OCI-LY7 (cell line): ENCODE results near the gene TMEM9B. TPM values are rescaled to one million over a fixed set of nuclear protein-coding genes. Genes with fewer than 3 reads are reported as not detected.

Experiments
- BruUV-seq: library from RNA; stranded (reverse); fragments of 400-500 nt; replicated peaks from 2 replicates; lab custom pipeline; 2021; lab: Mats Ljungman, UMichigan
- CTCF ChIA-PET: fragments of 300-600 bp; sonication (Branson Sonifier 250); formaldehyde crosslinking; loops from one replicate; lab custom pipeline; 2022; ENCODE audit warnings: antibody characterized with exemption; ENCODE audit not compliant: unreplicated experiment; lab: Charles Lee
- POLR2A ChIA-PET: fragments of 300-600 bp; sonication (Branson Sonifier 250); formaldehyde crosslinking; loops from one replicate; lab custom pipeline; 2022; ENCODE audit warnings: antibody characterized with exemption; lab: Charles Lee
- DNase-seq: peaks from one replicate; pipeline ENCODE4 v3.0.0-alpha.2; 2015; ENCODE audit warnings: low spot score
- H2AFZ ChIP-seq: fragments of 200-600 bp; sonication (generic), shearing (Covaris generic); 2 replicates; pipeline ENCODE4 v1.6.1; 2014; ENCODE audit warnings: mild to moderate bottlenecking, antibody characterized with exemption, low read length, moderate library complexity
- H3K27ac ChIP-seq: fragments of 200-600 bp; sonication (generic); 2 replicates; pipeline ENCODE4 v1.5.1; 2014; ENCODE audit warnings: mixed run types, low read depth, mild to moderate bottlenecking, moderate library complexity, low read length, inconsistent platforms; ENCODE audit not compliant: poor library complexity, severe bottlenecking
- H3K36me3 ChIP-seq: fragments of 200-600 bp; sonication (generic); 2 replicates; pipeline ENCODE4 v1.6.1; 2014; ENCODE audit warnings: mild to moderate bottlenecking, antibody characterized with exemption, low read length, moderate library complexity, mixed read lengths; ENCODE audit not compliant: insufficient read depth
- H3K4me1 ChIP-seq: fragments of 200-600 bp; sonication (generic); 2 replicates; pipeline ENCODE4 v1.5.1; 2014; ENCODE audit warnings: mild to moderate bottlenecking, low read length; ENCODE audit not compliant: insufficient read depth, poor library complexity, severe bottlenecking
- H3K4me2 ChIP-seq: fragments of 200-600 bp; sonication (generic); 2 replicates; pipeline ENCODE4 v1.6.1; 2014; ENCODE audit warnings: mild to moderate bottlenecking, low read length
- H3K4me3 ChIP-seq: fragments of 200-600 bp; sonication (generic); 2 replicates; pipeline ENCODE4 v1.5.1; 2014; ENCODE audit warnings: mild to moderate bottlenecking, low read depth, low read length; ENCODE audit not compliant: poor library complexity, severe bottlenecking
- H3K79me2 ChIP-seq: fragments of 200-600 bp; sonication (generic); 2 replicates; pipeline ENCODE4 v1.6.1; 2016; ENCODE audit warnings: low read depth, mild to moderate bottlenecking, low read length, moderate library complexity, mixed read lengths; ENCODE audit not compliant: insufficient read depth
- H3K9me2 ChIP-seq: fragments of 200-600 bp; sonication (generic); 2 replicates; pipeline ENCODE4 v1.6.1; 2016; ENCODE audit warnings: mild to moderate bottlenecking, low read length, mixed read lengths; ENCODE audit not compliant: insufficient read depth
- H3K9me3 ChIP-seq: fragments of 200-600 bp; sonication (generic); 2 replicates; pipeline ENCODE4 v1.6.1; 2014; ENCODE audit warnings: mild to moderate bottlenecking, mixed run types, low read length, mixed read lengths
- H4K20me1 ChIP-seq: fragments of 200-600 bp; sonication (generic); 2 replicates; pipeline ENCODE4 v1.6.1; 2014; ENCODE audit warnings: mild to moderate bottlenecking, antibody characterized with exemption, low read length, moderate library complexity, mixed read lengths; ENCODE audit not compliant: insufficient read depth
- EZH2phosphoT487 ChIP-seq: fragments of 200-600 bp; sonication (generic); IDR thresholded peaks from 2 replicates; pipeline ENCODE4 v1.6.1; 2018; ENCODE audit warnings: low read depth, borderline replicate concordance, mild to moderate bottlenecking, mixed run types, antibody characterized with exemption, low read length, moderate library complexity, mixed read lengths
- intact Hi-C: fragments of 100-400 bp; cut with micrococcal nuclease; formaldehyde crosslinking; loops from one replicate; pipeline ENCODE4 v1.10.0; 2022; ENCODE audit not compliant: unreplicated experiment
- total RNA-seq, 2 experiments: library from RNA; depleted of rRNA in 1 of 2; stranded (reverse); fragments of >200 nt in 1 of 2; shearing (Covaris generic) in 1 of 2; gene quantifications; 2 replicates each; pipeline ENCODE4 v1.2.3, GENCODE V29; 2014 to 2022
- TF ChIP-seq, protein P1 (sequence below): fragments of 200-600 bp; sonication (generic); conservative IDR thresholded peaks from 2 replicates; pipeline ENCODE4 v1.5.1; 2014; ENCODE audit warnings: mild to moderate bottlenecking, antibody characterized with exemption, low read length, moderate library complexity, mixed read lengths

Gene TMEM9B
- total RNA-seq, 2 experiments from 2014 or later, result 13.0 to 13.4 TPM

- Histone ChIP-seq H3K4me1 (no peaks in the 10 kb centered on the region), H3K4me3 (no peak overlapping the region), H3K4me2 (no peak overlapping the region), H2AFZ (no peak overlapping the region), H3K27ac (no peak overlapping the region), H3K9me3 (no peaks in the 10 kb centered on the region), H3K9me2 (no peaks in the 10 kb centered on the region), H3K79me2 (no peaks in the 10 kb centered on the region), H3K36me3 (peaks cover 66% of the 10 kb centered on the region), H4K20me1 (no peaks in the 10 kb centered on the region)
- DNase-seq, result no peak
- BruUV-seq, result no TSS peak
- intact Hi-C loops, result no loop called here
- CTCF ChIA-PET, result no interaction called here
- POLR2A ChIA-PET, result interaction anchor here (0.6 to 1.3 kb wide), 6 partner anchors 9 to 1081 kb away, joined by 3 to 4 read pairs (median 4); no protein-coding TSS in a partner anchor
- TF ChIP-seq EZH2phosphoT487, result no peak
- TF ChIP-seq, protein P1, sequence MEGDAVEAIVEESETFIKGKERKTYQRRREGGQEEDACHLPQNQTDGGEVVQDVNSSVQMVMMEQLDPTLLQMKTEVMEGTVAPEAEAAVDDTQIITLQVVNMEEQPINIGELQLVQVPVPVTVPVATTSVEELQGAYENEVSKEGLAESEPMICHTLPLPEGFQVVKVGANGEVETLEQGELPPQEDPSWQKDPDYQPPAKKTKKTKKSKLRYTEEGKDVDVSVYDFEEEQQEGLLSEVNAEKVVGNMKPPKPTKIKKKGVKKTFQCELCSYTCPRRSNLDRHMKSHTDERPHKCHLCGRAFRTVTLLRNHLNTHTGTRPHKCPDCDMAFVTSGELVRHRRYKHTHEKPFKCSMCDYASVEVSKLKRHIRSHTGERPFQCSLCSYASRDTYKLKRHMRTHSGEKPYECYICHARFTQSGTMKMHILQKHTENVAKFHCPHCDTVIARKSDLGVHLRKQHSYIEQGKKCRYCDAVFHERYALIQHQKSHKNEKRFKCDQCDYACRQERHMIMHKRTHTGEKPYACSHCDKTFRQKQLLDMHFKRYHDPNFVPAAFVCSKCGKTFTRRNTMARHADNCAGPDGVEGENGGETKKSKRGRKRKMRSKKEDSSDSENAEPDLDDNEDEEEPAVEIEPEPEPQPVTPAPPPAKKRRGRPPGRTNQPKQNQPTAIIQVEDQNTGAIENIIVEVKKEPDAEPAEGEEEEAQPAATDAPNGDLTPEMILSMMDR, result no peak
Measured at GRCh38 chr11:8948886-8949285, 15.4 kb downstream of the TMEM9B start.

GRCh38 chr11:8947230-8947943, 16.9 kb downstream of the TMEM9B start:
- Histone ChIP-seq H3K4me3 (no peak overlapping the region), H2AFZ (no peak overlapping the region), H3K27ac (no peak overlapping the region), H3K79me2 (no peaks in the 10 kb centered on the region), H4K20me1 (no peaks in the 10 kb centered on the region), H3K9me3 (no peaks in the 10 kb centered on the region), H3K36me3 (peaks cover 51% of the 10 kb centered on the region), H3K4me1 (no peaks in the 10 kb centered on the region), H3K4me2 (no peak overlapping the region), H3K9me2 (no peaks in the 10 kb centered on the region)
- POLR2A ChIA-PET, result interaction anchor here (0.6 kb wide), 1 partner anchor 365 kb away, joined by 3 read pairs; no protein-coding TSS in a partner anchor
- DNase-seq, result no peak
- intact Hi-C loops, result no loop called here
- TF ChIP-seq EZH2phosphoT487, result no peak
- TF ChIP-seq, protein P1, result no peak
- CTCF ChIA-PET, result no interaction called here
- TSS peak; percentile 56 for BruUV-seq

DNA sequence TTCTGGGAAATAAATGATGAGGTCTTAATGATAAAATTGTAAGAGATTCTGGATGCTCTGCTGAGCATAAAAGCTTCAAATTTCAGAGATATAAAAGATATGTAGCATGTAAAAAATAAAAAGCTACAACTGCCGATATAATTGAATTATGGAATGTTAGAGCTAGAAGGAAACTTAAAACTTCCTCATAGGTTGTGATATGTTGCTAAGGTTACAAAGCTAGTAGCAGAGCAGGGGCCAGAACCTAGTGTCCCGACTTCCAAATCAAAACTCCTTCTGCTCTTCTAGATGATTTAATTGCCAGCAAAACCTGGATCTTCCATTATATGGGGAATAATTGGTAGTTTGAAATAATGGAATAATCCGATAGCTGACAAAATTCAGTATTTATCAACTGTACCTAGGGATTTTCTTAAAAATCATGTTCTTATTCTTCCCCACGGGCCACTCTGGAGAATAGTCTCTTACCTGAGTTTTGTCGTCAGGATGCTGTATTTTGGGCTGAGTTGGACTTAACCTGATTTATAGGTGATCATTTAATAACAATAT, 21.6 kb downstream of the TMEM9B start, which contains the start of gene ASCL3:
Gene ASCL3, minus strand, starts transcription at position 499 of the 549 bp plus-strand sequence. CDS start 4,855 bp downstream, outside the sequence.
- Histone ChIP-seq H2AFZ (no peak within 1 kb of the TSS), H3K79me2 (no peaks in the 10 kb centered on the region), H3K4me3 (no peak within 1 kb of the TSS), H4K20me1 (no peaks in the 10 kb centered on the region; the same call in 1 of the 2 replicates), H3K4me2 (no peak within 1 kb of the TSS), H3K9me3 (no peaks in the 10 kb centered on the region), H3K9me2 (no peaks in the 10 kb centered on the region), H3K36me3 (peaks cover 8% of the 10 kb centered on the region; the same call in 1 of the 2 replicates), H3K27ac (no peak within 1 kb of the TSS), H3K4me1 (no peaks in the 10 kb centered on the region)
- DNase-seq, result no peak
- POLR2A ChIA-PET, result no interaction called here
- BruUV-seq, result no TSS peak
- CTCF ChIA-PET, result no interaction called here
- TF ChIP-seq, protein P1, result no peak
- no peak for TF ChIP-seq EZH2phosphoT487
- intact Hi-C loops, result no loop called here
